ENCODE results near the gene CUL1. TPM values are rescaled to one million over a fixed set of nuclear protein-coding genes. Genes with fewer than 3 reads are reported as not detected.

Gene CUL1
- total and polyA plus RNA-seq, 5 donors: 36.1 to 52.8 (median 52.4) TPM

Other genes starting within 250 kb of the CUL1 start
- not detected for gene C7orf33, start 108.1 kb upstream of the CUL1 start, total RNA-seq
- not detected for gene C7orf33, start 108.1 kb upstream of the CUL1 start, polyA plus RNA-seq
- gene EZH2, start 185.4 kb downstream of the CUL1 start, total RNA-seq: 1 to 10 TPM; 1.2 to 1.7 (median 1.2) TPM
- gene EZH2, start 185.4 kb downstream of the CUL1 start, polyA plus RNA-seq: 0.68 TPM